Pulmonary artery endothelial cell (primary cell): ENCODE data around the gene PRR16. TPM values are rescaled to one million over a fixed set of nuclear protein-coding genes. Genes with fewer than 3 reads are reported as not detected.
"Not testable (repeated sequence)": the region's sequence is repeated elsewhere in the genome, so short reads cannot be mapped to it uniquely, and the experiment has no call there.

Experiments used
- DNase-seq: peaks from one replicate; pipeline ENCODE4 v3.0.0-alpha.2; 2011; ENCODE audit warnings: low read depth, low spot score
- total RNA-seq: library from RNA; depleted of rRNA; stranded (reverse); fragments of >200 nt; gene quantifications from 2 replicates; pipeline ENCODE4 v1.2.3, GENCODE V29; 2014

PRR16 gene
- total RNA-seq, 1 donor from 2014 or later = 0.07 TPM

DNA sequence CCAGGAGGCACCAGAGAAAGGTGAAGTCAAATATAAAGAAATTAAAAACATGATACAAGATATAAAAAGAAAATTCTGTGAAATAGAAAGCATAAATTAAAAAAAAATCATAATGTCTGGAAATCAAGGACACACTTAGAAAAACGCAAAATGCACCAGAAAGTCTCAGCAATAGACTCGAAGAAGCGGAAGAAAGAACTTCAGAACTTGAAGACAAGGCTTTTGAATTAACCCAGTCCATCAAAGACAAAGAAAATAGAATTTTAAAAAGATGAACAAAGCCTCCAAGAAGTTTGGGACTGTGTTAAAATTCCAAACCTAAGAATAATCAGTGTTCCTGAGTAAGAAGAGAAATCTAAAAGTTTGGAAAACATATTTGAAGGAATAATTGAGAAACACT is 168.3 kb downstream of the PRR16 start:
- DNase-seq = no peak

DNA sequence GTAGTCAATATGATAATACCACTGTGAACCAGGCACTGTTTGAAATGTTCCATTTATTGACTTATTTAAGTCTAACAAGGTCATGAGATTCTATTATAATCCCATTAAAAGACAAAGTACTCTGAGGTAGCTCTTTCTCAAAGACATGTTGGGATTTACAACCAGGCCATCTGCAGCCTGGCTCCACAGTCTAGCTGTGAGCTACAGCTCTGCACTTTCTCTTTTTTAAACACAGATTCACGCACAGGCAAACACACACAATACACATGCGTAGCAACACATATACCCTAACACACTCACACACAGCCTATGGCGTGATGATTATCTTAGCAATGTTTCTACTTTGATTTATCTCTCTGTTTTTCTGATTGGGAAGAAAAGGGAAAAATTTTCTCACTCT is 174.3 kb downstream of the PRR16 start:
- no peak for DNase-seq

- DNase-seq = no peak
Observed at GRCh38 chr5:120640778-120641177, 176.7 kb downstream of the PRR16 start.

DNA sequence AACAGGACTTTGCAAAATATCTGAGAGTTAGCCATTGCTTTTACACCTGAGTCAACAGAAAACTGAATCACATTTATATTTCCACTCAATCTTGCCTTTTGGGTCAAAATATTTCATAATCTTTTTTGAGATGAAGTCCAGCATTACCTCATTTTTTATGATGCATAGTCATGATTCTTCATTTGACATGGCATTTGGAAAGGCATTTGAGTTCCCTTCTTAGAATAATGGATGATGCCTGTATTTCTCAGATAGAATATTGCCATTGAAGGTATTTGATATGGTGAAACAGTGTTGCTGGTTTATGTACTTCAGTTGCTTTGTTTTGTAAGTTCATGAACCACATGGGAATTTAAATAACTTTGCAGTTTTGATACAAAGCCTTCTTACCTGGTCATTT is 180.4 kb downstream of the PRR16 start:
- DNase-seq = no peak

- no peak for DNase-seq
Observed at GRCh38 chr5:120655828-120656435, 191.8 kb downstream of the PRR16 start.

GRCh38 chr5:120657104-120657503 is 193.0 kb downstream of the PRR16 start:
- DNase-seq = no peak

GRCh38 chr5:120677481-120677880 is 213.4 kb downstream of the PRR16 start:
- DNase-seq = no peak

DNA sequence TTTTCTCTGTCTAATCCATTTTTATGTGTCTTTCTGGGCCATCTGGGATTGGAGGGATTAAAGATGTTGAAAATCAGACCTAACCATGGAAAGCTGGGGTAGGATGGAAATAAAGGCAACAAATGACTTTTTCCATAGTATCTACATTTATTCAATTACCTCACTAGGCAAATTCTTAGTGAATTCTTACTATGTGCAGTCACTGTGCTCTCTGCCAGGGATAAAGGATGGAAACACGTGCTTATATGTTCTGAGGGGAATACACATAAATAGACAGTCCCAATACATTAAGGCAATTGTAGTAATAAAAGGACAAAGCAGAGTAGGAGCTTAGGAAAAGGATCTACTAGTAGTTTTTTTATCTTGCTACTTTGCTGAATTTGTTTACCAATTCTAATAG is 214.2 kb downstream of the PRR16 start:
- no peak for DNase-seq

DNA sequence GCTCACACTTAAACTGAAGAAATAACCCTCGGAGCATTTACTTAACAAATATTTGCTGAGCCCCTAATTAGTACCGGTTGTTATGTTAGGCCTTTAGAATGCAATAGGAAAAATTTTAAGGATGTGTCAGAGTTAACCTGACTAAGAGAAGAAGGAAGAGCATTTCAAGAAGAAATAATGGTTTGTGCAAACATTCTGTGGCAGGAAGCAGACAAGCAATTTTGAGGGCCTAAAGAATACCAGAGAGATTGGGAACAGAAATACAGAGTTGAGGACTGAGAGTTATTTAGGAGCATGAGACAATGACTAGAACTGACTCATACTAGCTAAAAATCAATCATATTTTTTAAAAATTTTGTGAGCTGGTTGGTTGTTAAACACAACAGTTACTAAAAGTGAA is 218.8 kb downstream of the PRR16 start:
- no peak for DNase-seq

GRCh38 chr5:120683580-120683979 is 219.5 kb downstream of the PRR16 start:
- no peak for DNase-seq

DNA sequence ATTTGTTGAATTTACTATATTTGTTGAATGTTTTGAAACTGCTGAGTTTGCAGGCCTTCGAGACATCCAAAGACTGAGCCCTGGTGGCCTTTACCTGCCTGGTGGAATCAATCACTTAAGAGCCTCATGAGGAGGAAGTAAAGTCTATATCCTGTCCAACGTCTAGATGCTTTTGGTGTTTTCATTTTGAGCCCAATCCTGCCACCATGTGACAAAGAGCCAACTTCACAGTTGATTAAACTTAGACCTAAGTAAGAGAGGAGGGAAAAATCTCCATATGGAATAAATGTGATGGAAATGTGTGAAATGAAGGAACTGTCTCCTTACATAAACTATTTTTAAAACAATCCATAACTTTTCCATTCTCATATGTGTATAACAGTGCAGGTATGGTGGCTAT is 220.1 kb downstream of the PRR16 start:
- DNase-seq = no peak

DNA sequence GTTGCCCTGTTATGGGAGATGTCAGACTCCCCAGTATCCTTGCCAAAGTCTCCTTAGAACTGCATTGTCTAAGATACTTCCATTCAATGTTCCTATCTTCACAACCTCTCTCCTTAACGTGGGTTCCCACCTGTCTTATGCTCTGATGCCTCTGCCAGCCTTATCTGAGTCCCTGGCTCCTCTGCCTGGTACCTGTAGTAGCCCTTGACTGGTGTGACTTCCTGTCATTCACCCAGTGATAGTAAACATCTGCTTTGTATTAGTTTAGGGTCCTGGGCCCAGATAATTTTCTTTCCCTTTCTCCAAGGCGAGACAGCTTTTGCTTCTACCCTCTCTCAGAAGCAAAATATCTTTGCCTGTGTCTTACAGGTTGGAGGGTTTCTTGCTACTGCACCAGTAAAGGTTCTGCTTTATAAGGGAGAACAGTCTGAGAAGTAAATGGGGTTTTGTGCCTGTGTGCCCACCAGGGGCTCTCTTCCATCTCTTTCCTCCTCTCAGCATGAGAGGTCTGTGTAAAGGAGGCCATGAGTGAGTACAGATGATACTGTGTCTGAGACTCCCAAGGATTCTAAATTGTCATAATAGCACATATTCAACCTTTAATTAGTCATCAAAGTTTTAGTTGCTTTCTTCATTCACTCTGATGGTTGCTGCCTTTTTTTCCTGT is 220.8 kb downstream of the PRR16 start:
- DNase-seq = no peak

- no peak for DNase-seq
Observed at GRCh38 chr5:120690621-120691407, 226.7 kb downstream of the PRR16 start.

- no peak for DNase-seq
Observed at GRCh38 chr5:120692325-120692724, 228.2 kb downstream of the PRR16 start.

GRCh38 chr5:120695368-120695880 is 231.3 kb downstream of the PRR16 start:
- no peak for DNase-seq

DNA sequence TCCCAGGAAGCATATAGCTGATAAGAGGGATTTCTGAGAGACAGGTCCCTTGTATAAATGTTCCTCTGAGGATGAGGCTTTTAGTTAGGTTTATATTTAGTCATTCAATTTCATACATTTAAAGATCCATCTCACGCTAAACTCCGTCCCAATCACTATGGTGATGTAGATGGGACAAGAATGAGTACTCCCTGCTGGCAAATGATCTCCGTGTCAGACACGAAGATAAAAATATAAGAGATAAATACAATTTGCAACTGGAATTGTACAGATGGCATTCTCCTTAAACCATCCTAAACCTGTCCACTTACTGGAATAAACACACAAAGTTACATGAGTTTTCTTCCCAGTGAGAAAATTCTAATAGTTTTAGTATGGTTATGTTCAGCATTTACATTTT is 233.0 kb downstream of the PRR16 start:
- no peak for DNase-seq

- DNase-seq = not testable (repeated sequence)
Observed at GRCh38 chr5:120697670-120698327, 233.7 kb downstream of the PRR16 start.

- DNase-seq = not testable (repeated sequence)
Observed at GRCh38 chr5:120700653-120701052, 236.6 kb downstream of the PRR16 start.

DNA sequence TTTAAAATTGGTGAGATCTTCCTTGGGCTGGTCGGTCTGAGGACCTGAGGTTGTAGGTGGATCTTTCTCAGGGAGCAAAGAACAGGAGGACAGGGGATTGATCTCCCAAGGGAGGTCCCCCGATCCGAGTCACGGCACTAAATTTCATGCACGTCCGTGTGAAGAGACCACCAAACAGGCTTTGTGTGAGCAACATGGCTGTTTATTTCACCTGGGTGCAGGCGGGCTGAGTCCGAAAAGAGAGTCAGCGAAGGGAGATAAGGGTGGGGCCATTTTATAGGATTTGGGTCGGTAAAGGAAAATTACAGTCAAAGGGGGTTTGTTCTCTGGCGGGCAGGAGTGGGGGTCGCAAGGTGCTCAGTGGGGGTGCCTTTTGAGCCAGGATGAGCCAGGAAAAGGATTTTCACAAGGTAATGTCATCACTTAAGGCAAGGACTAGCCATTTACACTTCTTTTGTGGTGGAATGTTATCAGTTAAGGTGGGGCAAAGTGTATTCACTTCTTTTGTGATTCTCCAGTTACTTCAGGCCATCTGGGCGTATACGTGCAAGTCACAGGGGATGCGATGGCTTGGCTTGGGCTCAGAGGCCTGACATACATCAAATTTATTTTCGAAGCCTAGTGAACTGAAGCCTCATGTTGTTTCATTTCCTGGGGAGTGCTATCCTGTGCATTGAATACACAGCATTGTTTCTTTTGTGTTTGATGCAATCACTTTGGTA is 238.9 kb downstream of the PRR16 start:
- DNase-seq = not testable (repeated sequence)

DNA sequence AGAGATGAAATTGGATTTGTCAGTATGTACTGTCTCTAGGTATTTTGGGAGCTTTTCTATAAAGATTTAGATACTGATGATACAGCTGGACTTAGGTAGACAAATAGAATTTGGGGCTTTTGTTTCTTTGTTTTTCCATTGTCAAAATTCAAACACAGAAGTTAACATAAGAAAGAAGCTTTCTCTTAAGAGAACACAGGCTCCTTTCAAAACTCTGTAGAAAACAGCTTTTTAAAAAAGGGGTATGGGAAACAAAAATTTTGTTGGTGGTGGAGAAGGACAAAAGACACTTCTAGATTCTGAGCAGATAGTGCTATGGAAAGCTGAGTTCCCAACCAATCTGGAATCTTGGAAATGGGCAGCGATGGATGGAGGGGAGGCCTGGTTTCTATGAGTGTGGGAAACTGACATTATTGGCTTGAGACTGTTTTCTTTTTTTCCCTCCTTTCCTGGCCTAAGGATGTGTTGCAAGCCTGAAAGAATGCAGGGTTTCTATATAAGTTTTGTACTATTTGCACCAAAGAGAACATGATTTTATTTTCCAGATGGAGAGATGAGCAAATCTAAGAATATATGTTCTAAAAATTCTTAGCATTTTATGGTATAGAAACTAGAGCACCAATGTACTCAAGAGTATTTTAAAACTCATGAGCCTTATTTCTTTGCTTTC is 240.0 kb downstream of the PRR16 start:
- DNase-seq = no peak

DNA sequence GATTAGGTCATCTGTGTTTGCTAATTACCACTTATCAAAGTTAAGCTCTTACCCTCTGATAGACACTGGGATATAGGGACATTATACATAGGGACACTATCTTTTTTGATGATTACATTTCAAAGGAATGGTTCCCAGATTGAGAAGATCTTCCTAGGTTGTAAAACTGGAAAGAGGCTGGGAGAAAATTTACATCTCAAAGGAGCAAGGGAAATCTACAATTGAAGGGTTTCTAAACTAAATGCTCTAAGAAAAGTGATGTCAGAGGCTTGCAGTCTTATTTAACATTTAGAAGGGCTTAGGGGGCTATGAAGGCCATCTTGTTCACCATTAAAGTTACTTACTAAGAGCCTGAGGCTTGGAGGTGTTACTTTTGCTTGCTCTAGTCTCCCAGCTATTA is 242.8 kb downstream of the PRR16 start:
- DNase-seq = no peak
